Activated CD4-positive, alpha-beta T cell treated with anti-CD3 and anti-CD28 coated beads for 36 hours (primary cell): Measurements from ENCODE around the gene NAT9. TPM values are rescaled to one million over a fixed set of nuclear protein-coding genes. Genes with fewer than 3 reads are reported as not detected.

ENCODE experiments used
- ATAC-seq: fragments of 200-7000 bp; cut with Tn5 transposase; one replicate; pipeline ENCODE4 v1.10.0; 2021; ENCODE audit warnings: mild to moderate bottlenecking, moderate library complexity
- CTCF ChIA-PET: fragments of 350-600 bp; sonication (Branson Sonifier 250); formaldehyde crosslinking; loops from one replicate; lab custom pipeline; 2021; ENCODE audit warnings: antibody characterized with exemption; lab: Charles Lee
- POLR2A ChIA-PET: fragments of 350-600 bp; sonication (Branson Sonifier 250); formaldehyde crosslinking; loops from one replicate; lab custom pipeline; 2021; ENCODE audit warnings: antibody characterized with exemption, inconsistent platforms; lab: Charles Lee
- DNase-seq: peaks from one replicate; pipeline ENCODE4 v3.0.0-alpha.2; 2020
- H3K27ac Mint-ChIP-seq: one replicate; pipeline ENCODE4 v1.8.0; 2021; ENCODE audit warnings: mixed read lengths
- H3K27me3 Mint-ChIP-seq: one replicate; pipeline ENCODE4 v1.8.0; 2021; ENCODE audit warnings: mixed read lengths
- H3K36me3 Mint-ChIP-seq: one replicate; pipeline ENCODE4 v1.8.0; 2021; ENCODE audit warnings: low read depth, mixed read lengths
- H3K4me1 Mint-ChIP-seq: one replicate; pipeline ENCODE4 v1.8.0; 2021; ENCODE audit warnings: mixed read lengths
- H3K4me3 Mint-ChIP-seq: one replicate; pipeline ENCODE4 v1.8.0; 2021; ENCODE audit warnings: mild to moderate bottlenecking, moderate library complexity, mixed read lengths
- H3K9me3 Mint-ChIP-seq: one replicate; pipeline ENCODE4 v1.8.0; 2021; ENCODE audit warnings: low read depth, mixed read lengths
- intact Hi-C, 2 experiments: fragments of 100-400 bp; cut with DNase I in 1 of 2; cut with micrococcal nuclease in 1 of 2; formaldehyde crosslinking; loops; one replicate each; pipeline versions ENCODE4 v1.14.2 to v1.15.1; 2022 to 2024; cut with DNase I, micrococcal nuclease
- total RNA-seq, 2 experiments: library from RNA; stranded (reverse); gene quantifications; one replicate each; pipeline ENCODE4 v1.2.3, GENCODE V29; 2021

The NAT9 gene
- total RNA-seq, 2 experiments from 2014 or later, result 23.7 to 39.6 TPM

GRCh38 chr17:74761931-74762330 is 14.2 kb downstream of the NAT9 start:
- H3K4me3 Mint-ChIP-seq, result no peak overlapping the region
- ChIA-PET POLR2A (interaction anchor here (0.6 kb wide), 1 partner anchor 9 kb away, joined by 3 read pairs; no protein-coding TSS in a partner anchor), CTCF (interaction anchor here (0.6 to 1.9 kb wide), 5 partner anchors 9 to 104 kb away, joined by 3 to 9 read pairs (median 4); no protein-coding TSS in a partner anchor)
- no peaks in the 10 kb centered on the region for H3K9me3 Mint-ChIP-seq
- ATAC-seq (no peak), DNase-seq (no peak)
- no peaks in the 10 kb centered on the region for H3K27me3 Mint-ChIP-seq
- intact Hi-C loops, result no loop called here
- H3K4me1 Mint-ChIP-seq, result peaks cover 44% of the 10 kb centered on the region
- H3K27ac Mint-ChIP-seq, result no peak overlapping the region
- peaks cover 16% of the 10 kb centered on the region for H3K36me3 Mint-ChIP-seq

DNA sequence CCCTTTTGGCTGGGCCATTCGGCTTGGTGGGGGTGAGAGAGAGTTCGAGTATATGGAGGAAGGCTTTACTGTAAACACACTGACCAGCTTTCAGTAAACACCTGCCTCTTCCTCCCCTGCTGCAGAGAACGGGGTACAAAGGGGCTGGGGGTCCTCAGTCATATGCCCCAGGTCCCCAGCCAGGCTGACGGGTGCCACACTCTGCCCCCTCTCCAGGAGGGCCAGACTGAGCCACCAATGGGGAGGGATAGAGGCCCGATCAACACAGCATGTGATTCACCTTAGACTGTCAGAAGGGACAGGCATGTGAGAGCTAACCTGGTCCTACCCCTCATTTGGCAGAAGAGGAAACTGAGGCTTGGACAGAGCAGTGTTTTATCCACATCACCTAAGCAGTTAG is 14.7 kb downstream of the NAT9 start:
- Mint-ChIP-seq H3K27ac (peak overlapping the region; percentile 3), H3K4me1 (peaks cover 49% of the 10 kb centered on the region)
- CTCF ChIA-PET, result interaction anchor here (1.0 to 8.2 kb wide), 6 partner anchors 9 to 103 kb away, joined by 3 to 82 read pairs (median 8); partner anchors contain the start of gene NHERF1

DNA sequence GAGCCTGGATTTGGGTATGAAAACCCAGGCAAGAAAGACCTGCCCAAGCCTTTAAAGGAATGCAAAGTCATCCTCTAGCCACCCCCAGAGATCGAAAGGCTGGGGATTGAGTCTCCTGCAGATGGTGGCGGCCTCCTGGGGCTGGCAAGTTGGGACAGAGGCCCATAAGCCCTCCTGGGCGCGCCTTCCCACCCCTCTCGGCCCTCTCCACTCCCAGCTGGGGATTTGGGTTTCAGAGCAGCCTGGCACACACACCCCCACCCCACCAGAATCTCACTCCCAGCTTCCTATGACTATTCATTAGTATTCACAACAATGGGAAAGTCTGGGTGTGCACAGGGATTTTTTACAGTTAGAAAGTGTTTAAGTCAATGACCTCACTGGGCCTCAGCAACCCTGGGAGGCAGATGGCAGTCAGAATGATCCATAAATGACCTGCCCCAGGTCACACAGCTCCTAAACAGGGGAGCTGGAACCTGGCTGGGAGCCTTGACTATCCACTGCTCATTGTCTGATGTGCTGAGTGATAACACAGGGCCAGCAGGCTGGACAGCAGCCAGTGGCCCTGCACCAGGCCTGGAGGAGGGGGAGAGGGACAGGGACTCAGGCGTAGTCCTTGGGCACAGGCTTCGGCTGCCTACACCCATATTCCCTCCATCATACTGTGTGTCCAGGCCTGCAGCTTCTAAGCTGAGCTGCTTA is 15.6 kb downstream of the NAT9 start:
- no peaks in the 10 kb centered on the region for H3K9me3 Mint-ChIP-seq
- peaks cover 52% of the 10 kb centered on the region for H3K4me1 Mint-ChIP-seq
- ATAC-seq, result no peak
- no peak for DNase-seq
- H3K27me3 Mint-ChIP-seq, result no peaks in the 10 kb centered on the region
- ChIA-PET CTCF (interaction anchor here (0.6 to 8.2 kb wide), 8 partner anchors 10 to 352 kb away, joined by 3 to 82 read pairs (median 5); partner anchors contain the start of gene NHERF1), POLR2A (interaction anchor here (1.1 kb wide), 1 partner anchor 23 kb away, joined by 3 read pairs; no protein-coding TSS in a partner anchor)
- no peak overlapping the region for H3K4me3 Mint-ChIP-seq
- H3K36me3 Mint-ChIP-seq, result peaks cover 10% of the 10 kb centered on the region
- intact Hi-C loops, result no loop called here
- peak overlapping the region; percentile 83 for H3K27ac Mint-ChIP-seq

More for the DNA sequence above, 14.7 kb downstream of the NAT9 start:
- Mint-ChIP-seq H3K9me3 (no peaks in the 10 kb centered on the region), H3K4me3 (no peak overlapping the region), H3K27me3 (no peaks in the 10 kb centered on the region), H3K36me3 (peaks cover 13% of the 10 kb centered on the region)
- DNase-seq, result no peak
- no peak for ATAC-seq
- POLR2A ChIA-PET, result interaction anchor here (0.6 kb wide), 1 partner anchor 9 kb away, joined by 3 read pairs; no protein-coding TSS in a partner anchor
- intact Hi-C loops, result no loop called here

GRCh38 chr17:74759941-74760340 is 16.2 kb downstream of the NAT9 start:
- CTCF ChIA-PET, result interaction anchor here (0.5 to 8.2 kb wide), 11 partner anchors 10 to 289 kb away, joined by 3 to 82 read pairs (median 6); partner anchors contain the start of gene NHERF1
- DNase-seq (no peak), ATAC-seq (no peak)
- Mint-ChIP-seq H3K36me3 (peaks cover 7% of the 10 kb centered on the region), H3K27me3 (no peaks in the 10 kb centered on the region), H3K4me3 (no peak overlapping the region), H3K27ac (peak overlapping the region; percentile 83), H3K4me1 (peaks cover 58% of the 10 kb centered on the region), H3K9me3 (no peaks in the 10 kb centered on the region)
- POLR2A ChIA-PET, result interaction anchor here (1.1 kb wide), 1 partner anchor 22 kb away, joined by 3 read pairs; no protein-coding TSS in a partner anchor
- intact Hi-C loops, result loop anchor here in 1 of 2 experiments (2.0 kb wide), 1 partner anchor 15 kb away; no protein-coding TSS in a partner anchor

GRCh38 chr17:74759243-74759801 is 16.8 kb downstream of the NAT9 start:
- peak overlapping the region; percentile 83 for H3K27ac Mint-ChIP-seq
- peaks cover 64% of the 10 kb centered on the region for H3K4me1 Mint-ChIP-seq
- H3K27me3 Mint-ChIP-seq, result no peaks in the 10 kb centered on the region
- CTCF ChIA-PET, result interaction anchor here (0.5 to 8.2 kb wide), 14 partner anchors 11 to 210 kb away, joined by 3 to 82 read pairs (median 5); partner anchors contain the start of genes NAT9 and NHERF1
- DNase-seq (peak; percentile 71), ATAC-seq (peak; percentile 78)
- H3K4me3 Mint-ChIP-seq, result peak overlapping the region; percentile 10
- H3K36me3 Mint-ChIP-seq, result peaks cover 8% of the 10 kb centered on the region
- POLR2A ChIA-PET, result interaction anchor here (0.6 to 1.1 kb wide), 3 partner anchors 21 to 774 kb away, joined by 3 read pairs; no protein-coding TSS in a partner anchor
- intact Hi-C loops, result loop anchor here in 1 of 2 experiments (2.0 kb wide), 1 partner anchor 15 kb away; no protein-coding TSS in a partner anchor
- no peaks in the 10 kb centered on the region for H3K9me3 Mint-ChIP-seq

DNA sequence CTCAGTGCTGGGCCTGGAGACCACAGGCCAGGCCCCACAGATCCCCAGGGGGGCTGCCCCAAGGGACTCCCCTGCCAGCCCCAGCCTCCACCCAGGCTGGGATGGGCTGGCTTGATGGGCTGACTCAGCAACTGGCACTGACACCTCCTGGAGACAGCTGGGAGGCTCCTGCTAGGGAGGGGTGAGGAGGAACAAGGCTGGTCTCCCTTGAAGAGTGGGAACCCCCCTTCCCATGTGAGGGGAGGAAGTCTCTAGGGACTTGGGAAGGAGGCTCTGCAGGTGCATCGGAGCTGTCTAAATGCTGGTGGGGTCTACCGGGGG is 17.3 kb downstream of the NAT9 start:
- ChIA-PET CTCF (interaction anchor here (0.8 to 8.2 kb wide), 11 partner anchors 12 to 192 kb away, joined by 3 to 82 read pairs (median 5); partner anchors contain the start of genes NAT9 and NHERF1), POLR2A (interaction anchor here (0.6 kb wide), 2 partner anchors 716 to 774 kb away, joined by 3 read pairs; no protein-coding TSS in a partner anchor)
- peaks cover 8% of the 10 kb centered on the region for H3K36me3 Mint-ChIP-seq
- peaks cover 68% of the 10 kb centered on the region for H3K4me1 Mint-ChIP-seq
- H3K9me3 Mint-ChIP-seq, result no peaks in the 10 kb centered on the region
- peak overlapping the region; percentile 82 for H3K27ac Mint-ChIP-seq
- no peaks in the 10 kb centered on the region for H3K27me3 Mint-ChIP-seq
- peak; percentile 62 for ATAC-seq
- H3K4me3 Mint-ChIP-seq, result peak overlapping the region; percentile 10
- DNase-seq, result peak; percentile 64
- intact Hi-C loops, result loop anchor here (1.0 to 2.0 kb wide), 2 partner anchors 9 to 14 kb away; no protein-coding TSS in a partner anchor

DNA sequence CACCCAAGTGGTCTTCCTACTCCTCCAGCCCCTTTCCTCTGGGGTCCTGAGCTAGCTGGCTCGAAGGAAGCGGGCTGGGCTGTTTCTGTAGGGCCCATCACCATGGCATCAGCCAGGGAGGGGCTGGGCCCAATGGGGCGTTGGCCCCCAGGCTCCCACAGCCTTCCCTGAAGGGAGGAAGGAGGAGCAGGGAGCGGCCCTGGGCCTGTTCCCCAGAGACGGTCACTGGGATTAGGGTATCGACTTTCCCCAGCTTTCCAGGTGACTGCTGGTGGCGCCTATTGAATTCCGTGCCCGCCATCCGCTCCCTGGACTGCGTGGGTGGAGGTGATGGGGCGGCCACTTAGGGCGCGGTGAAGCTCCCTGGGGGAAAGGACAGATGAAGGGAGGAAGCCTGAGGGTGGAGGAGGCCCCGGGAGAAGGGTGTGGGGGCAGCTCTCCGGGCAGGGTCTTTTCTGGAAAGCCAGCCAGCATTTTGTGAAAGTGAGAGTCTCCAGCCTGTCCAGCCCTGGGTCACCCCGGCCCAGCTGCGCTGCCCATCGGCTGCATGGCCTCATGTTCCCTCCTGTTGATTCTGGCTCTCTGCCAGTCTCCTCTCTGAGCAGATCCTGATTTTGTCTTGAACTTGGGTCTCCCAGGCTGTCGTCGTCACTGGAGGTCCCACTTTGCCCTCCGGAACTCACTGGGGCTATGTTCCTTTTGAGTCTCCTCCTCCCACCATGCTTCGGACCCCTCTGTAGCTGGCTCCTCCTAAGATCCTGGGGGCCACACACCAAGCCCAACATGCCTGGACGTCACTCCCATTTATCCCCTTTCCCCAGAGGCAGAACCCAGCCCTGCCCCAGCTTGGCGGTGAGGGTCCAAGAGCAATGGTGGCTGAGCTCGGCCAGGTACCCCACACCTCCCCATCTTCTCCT is 18.0 kb downstream of the NAT9 start:
- no peaks in the 10 kb centered on the region for H3K9me3 Mint-ChIP-seq
- POLR2A ChIA-PET, result interaction anchor here (0.6 kb wide), 1 partner anchor 32 kb away, joined by 3 read pairs; no protein-coding TSS in a partner anchor
- intact Hi-C loops, result loop anchor here (1.0 to 2.0 kb wide), 2 partner anchors 8 to 13 kb away; no protein-coding TSS in a partner anchor
- DNase-seq, result no peak
- no peak overlapping the region for H3K4me3 Mint-ChIP-seq
- peak overlapping the region; percentile 82 for H3K27ac Mint-ChIP-seq
- CTCF ChIA-PET, result interaction anchor here (0.7 to 8.2 kb wide), 9 partner anchors 11 to 290 kb away, joined by 3 to 82 read pairs (median 4); partner anchors contain the start of gene NHERF1
- ATAC-seq, result no peak
- no peaks in the 10 kb centered on the region for H3K27me3 Mint-ChIP-seq
- H3K4me1 Mint-ChIP-seq, result peaks cover 74% of the 10 kb centered on the region
- peaks cover 12% of the 10 kb centered on the region for H3K36me3 Mint-ChIP-seq

DNA sequence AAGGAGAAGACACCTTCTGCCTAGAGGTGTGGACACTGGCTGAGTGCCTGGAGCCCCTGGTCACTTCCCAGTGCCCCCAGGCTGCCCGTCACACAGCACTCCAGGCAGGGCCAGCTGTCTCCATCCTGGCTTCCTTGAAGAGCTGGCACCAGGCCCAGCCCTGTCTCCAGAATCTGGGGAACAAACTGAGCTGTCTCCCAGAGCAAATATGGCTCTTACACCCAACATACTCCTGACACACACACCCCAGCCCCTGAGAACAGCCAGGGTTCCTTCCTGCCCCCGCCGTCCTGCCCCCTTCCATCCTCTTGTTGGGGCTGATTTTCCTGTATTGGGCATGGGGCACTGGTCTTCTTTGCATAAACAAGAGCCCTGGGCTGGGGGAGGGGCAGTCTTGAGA is 18.6 kb downstream of the NAT9 start:
- Mint-ChIP-seq H3K4me3 (no peak overlapping the region), H3K9me3 (no peaks in the 10 kb centered on the region), H3K36me3 (peaks cover 16% of the 10 kb centered on the region), H3K4me1 (peaks cover 81% of the 10 kb centered on the region), H3K27me3 (no peaks in the 10 kb centered on the region), H3K27ac (peak overlapping the region; percentile 37)
- CTCF ChIA-PET, result interaction anchor here (0.7 to 8.2 kb wide), 3 partner anchors 10 to 291 kb away, joined by 3 to 82 read pairs (median 48); partner anchors contain the start of gene NHERF1
- POLR2A ChIA-PET, result interaction anchor here (0.6 kb wide), 1 partner anchor 32 kb away, joined by 3 read pairs; no protein-coding TSS in a partner anchor
- intact Hi-C loops, result no loop called here
- DNase-seq (no peak), ATAC-seq (no peak)

- Mint-ChIP-seq H3K9me3 (no peaks in the 10 kb centered on the region), H3K4me3 (no peak overlapping the region), H3K27me3 (no peaks in the 10 kb centered on the region), H3K36me3 (peaks cover 20% of the 10 kb centered on the region), H3K27ac (peak overlapping the region; percentile 63), H3K4me1 (peaks cover 87% of the 10 kb centered on the region)
- ChIA-PET POLR2A (interaction anchor here (0.5 kb wide), 1 partner anchor 18 kb away, joined by 6 read pairs; no protein-coding TSS in a partner anchor), CTCF (interaction anchor here (1.2 to 8.2 kb wide), 5 partner anchors 9 to 100 kb away, joined by 3 to 82 read pairs (median 15); partner anchors contain the start of gene NHERF1)
- intact Hi-C loops, result no loop called here
- no peak for DNase-seq
- ATAC-seq, result no peak
Measured at GRCh38 chr17:74756891-74757290, 19.3 kb downstream of the NAT9 start.

DNA sequence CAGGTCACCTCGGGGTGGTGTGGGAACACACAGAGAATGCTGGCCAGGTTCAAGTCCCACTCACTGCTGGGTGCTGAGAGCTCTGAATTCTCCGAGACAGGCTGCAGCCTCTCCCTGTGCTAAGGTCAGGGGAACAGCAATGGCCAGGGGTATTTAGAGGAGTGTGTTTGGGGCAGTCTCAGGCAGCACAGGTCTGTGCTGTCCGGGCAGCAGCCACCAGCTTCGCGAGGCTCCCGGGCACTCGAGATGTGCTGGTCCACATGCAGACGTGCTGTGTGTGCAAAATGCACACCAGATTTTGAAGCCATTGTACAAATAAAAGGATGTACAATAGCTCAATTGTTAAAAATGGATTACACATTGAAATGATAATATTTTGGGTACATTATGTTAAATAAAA is 20.6 kb downstream of the NAT9 start:
- intact Hi-C loops, result no loop called here
- Mint-ChIP-seq H3K9me3 (no peaks in the 10 kb centered on the region), H3K27ac (no peak overlapping the region), H3K36me3 (peaks cover 30% of the 10 kb centered on the region), H3K4me1 (peaks cover 91% of the 10 kb centered on the region), H3K27me3 (no peaks in the 10 kb centered on the region), H3K4me3 (no peak overlapping the region)
- POLR2A ChIA-PET, result interaction anchor here (1.1 kb wide), 1 partner anchor 291 kb away, joined by 6 read pairs; the partner anchor contains the start of genes ATP5PD and KCTD2
- DNase-seq, result no peak
- ATAC-seq, result no peak
- CTCF ChIA-PET, result interaction anchor here (0.5 to 8.2 kb wide), 4 partner anchors 8 to 98 kb away, joined by 3 to 82 read pairs (median 32); partner anchors contain the start of gene NHERF1
